ENCODE data around the gene BCAS3.
"Not testable (repeated sequence)": the region's sequence is repeated elsewhere in the genome, so short reads cannot be mapped to it uniquely, and the experiment has no call there.

BCAS3 gene

GRCh38 chr17:60747069-60747808 lies 69.6 kb downstream of the BCAS3 start:
- DNase-seq = no peak

- no peak for DNase-seq
Observed at GRCh38 chr17:60748204-60748603, 70.6 kb downstream of the BCAS3 start.

DNA sequence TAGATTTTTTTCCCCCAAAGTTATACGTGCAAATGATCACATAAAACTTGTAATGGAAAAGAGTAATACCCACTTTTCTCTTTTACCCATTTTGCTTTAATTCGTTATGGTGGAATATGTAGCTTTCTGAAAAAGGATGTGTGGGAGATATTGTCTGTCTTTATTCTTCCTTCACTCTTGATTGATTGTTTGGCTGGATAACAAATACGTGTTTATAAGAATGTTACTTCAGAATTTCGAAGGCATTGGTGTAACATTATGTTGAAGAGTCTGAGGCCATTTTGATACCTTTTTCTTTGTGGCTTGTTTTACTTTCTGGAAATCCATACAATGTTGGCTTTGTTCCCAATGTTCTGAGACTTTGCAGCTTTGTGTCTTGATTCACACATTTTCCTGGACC lies 71.4 kb downstream of the BCAS3 start:
- DNase-seq = no peak

- no peak for DNase-seq
Observed at GRCh38 chr17:60749708-60750107, 72.1 kb downstream of the BCAS3 start.

- DNase-seq = no peak
Observed at GRCh38 chr17:60750640-60751039, 73.0 kb downstream of the BCAS3 start.

DNA sequence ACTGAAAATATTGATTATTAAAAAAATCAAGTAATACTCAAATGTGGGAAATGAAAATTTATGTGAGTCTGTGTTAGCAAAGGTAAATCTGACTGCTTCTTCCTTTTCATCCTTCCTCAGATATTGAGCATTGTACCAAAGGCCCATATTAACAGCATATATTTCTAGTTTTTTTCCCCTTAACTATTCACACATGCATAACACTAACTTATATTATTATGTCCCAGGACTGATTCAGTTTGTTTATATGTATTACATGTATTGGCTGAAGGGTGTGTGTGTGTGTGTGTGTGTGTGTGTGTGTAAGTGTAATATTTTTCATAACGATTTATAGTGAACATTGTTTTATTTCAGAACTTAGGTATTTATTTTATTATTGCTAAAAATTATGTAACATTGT lies 74.2 kb downstream of the BCAS3 start:
- no peak for DNase-seq

GRCh38 chr17:60752873-60753577 lies 75.4 kb downstream of the BCAS3 start:
- no peak for DNase-seq

GRCh38 chr17:60754057-60754604 lies 76.5 kb downstream of the BCAS3 start:
- no peak for DNase-seq

DNA sequence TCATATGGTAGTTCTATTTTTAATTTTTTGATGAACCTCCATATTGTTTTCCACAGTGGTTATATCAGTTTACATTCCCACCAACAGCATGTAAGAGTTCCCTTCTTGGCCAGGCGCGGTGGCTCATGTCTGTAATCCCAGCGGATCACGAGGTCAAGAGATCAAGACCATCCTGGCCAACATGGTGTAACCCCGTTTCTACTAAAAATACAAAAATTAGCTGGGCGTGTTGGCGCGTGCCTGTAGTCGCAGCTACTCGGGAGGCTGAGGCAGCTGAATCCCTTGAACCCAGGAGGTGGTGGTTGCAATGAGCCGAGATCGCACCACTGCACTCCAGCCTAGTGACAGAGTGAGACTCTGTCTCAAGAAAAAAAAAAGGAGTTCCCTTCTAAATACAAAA lies 79.1 kb downstream of the BCAS3 start:
- not testable (repeated sequence) for DNase-seq

DNA sequence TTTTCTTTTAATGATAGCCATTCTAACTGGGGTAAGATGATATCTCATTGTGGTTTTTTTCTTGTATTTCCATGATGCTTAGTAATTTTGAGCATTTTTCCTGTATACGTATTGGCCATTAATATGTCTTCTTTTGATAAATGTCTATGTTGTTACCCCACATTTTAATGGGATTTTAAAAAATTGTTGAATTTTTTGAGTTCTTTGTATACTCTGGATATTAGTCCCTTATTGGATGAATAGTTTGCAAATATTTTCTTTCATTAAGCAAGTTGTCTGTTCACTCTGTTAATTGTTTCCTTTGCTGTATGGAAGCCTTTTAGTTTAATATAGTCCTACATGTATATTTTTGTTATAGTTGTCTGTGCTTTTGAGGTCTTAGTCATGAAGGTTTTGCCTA lies 79.8 kb downstream of the BCAS3 start:
- no peak for DNase-seq

- no peak for DNase-seq
Observed at GRCh38 chr17:60759756-60760155, 82.1 kb downstream of the BCAS3 start.

DNA sequence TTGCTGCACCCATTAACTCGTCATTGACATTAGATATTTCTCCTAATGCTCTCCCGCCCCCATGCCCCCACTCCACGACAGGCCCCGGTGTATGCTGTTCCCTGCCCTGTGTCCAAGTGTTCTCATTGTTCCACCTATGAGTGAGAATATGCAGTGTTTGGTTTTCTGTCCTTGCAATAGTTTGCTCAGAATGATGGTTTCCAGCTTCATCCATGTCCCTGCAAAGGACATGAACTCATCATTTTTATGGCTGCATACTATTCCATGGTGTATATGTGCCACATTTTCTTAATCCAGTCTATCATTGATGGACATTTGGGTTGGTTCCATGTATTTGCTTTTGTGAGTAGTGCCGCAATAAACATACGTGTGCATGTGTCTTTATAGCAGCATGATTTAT lies 83.7 kb downstream of the BCAS3 start:
- DNase-seq = not testable (repeated sequence)

DNA sequence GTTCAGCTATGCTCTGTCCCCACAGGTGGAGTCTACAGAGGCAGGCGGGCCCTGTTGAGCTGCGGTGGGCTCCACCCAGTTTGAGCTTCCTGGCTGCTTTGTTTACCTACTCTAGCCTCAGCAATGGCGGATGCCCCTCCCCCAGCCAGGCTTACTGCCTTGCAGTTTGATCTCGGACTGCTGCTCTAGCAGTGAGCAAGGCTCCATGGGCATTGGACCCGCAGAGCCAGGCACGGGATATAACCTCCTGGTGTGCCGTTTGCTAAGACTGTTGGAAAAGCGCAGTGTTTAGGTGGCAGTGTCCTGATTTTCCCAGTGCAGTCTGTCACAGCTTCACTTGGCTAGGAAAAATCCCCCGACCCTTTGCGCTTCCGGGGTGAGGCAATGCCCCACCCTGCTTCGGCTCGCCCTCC lies 89.1 kb downstream of the BCAS3 start:
- DNase-seq = no peak

DNA sequence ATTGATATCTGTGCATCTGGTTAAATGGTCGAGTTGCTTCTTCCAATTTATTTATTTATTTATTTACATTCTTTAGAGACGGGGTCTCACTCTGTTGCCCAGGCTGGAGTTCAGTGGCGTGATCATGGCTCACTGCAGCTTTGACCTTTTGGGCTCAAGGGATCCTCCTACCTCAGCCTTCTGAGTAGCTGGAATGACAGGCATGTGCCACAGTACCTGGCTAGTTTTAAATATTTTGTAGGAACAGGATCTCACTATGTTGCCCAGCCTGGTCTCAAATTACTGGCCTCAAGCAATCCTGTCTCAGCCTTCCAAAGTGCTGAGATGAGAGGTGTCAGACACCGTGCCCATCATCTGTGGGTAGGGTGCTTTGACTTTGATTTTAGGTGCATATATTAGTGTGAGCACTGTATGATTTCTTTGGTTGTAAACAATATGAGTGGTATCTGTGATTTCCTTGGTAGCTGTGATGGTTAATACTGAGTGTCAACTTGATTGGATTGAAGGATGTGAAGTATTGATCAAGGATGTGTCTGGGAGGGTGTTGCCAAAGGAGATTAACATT lies 90.2 kb downstream of the BCAS3 start:
- no peak for DNase-seq

DNA sequence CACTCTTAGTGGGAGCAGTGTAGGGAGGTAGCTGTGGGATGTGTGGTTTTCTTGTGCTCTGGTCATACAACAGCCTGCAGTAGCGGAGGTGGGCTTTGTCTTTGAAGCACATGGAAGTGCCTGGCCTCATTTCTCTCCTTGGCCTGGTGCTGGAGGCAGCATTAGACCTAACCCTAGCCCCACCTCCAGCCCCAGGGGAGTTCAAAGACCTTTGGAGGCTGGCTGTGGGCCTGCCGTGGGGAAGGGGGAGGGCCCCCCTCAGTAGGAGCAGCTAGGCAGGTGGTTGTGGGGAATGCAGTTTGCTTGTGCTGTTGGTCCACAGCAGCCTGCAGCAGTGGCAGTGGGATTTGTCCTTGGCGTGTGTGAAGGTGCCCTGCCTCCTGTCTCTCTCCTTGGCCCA lies 91.7 kb downstream of the BCAS3 start:
- DNase-seq = no peak

GRCh38 chr17:60770946-60771422 lies 93.3 kb downstream of the BCAS3 start:
- no peak for DNase-seq

GRCh38 chr17:60771621-60772020 lies 94.0 kb downstream of the BCAS3 start:
- not testable (repeated sequence) for DNase-seq

DNA sequence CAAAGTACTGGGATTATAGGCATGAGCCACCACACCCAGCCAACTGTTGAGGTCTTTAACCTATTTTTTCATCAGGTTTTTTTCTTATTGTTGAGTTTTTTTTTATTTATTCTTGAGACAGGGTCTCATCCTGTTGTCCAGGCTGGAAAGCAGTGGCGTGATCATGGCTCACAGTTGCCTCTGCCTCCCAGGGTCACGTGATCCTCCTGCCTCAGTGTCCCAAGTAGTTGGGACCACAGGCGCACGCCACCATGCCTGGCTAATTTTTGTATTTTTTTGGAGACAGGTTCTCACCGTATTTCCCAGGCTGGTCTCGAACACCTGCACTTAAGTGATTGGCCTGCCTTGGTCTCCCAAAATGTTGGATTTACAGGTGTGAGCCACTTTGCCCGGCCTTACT lies 95.9 kb downstream of the BCAS3 start:
- no peak for DNase-seq

DNA sequence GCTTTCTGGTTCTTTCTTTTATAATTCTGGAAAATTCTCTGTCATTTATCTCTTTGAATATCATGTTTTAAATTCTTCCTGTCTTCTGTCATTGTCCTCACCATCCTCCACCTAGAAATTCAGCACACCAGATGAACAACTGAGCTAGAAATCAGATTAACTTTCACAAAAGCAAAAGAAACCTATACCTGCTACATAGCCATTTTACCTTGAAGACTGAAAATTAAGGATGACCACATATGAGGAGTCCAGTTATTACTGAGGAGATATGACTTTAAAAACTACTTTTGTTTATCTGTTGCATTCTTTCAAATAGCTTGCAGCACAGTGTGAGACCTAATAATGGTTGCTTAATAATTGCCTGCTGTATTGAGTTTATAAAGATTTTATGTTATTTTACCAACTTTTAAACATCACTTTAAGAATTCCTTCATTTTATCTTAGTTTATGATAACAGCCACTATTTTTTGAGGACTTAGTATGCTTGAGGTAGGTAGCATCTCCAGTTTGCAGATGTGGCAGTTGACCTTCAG lies 104.3 kb downstream of the BCAS3 start:
- no peak for DNase-seq

DNA sequence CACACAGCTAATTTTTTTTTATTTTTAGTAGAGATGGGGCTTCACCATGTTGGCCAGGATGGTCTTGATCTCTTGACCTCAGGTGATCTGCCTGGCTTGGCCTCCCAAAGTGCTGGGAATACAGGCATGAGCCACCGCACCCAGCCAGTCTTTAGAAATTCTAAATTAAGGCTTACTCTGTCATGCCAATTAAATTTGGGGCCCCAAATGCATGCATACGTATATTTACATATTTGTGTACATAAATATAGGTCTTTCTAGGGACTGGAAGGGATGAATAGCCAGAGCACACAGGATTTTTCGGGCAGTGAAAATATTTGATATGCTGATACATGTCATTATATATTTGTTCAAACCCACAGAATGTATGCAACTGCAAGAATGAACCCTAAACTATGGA lies 105.1 kb downstream of the BCAS3 start:
- no peak for DNase-seq

DNA sequence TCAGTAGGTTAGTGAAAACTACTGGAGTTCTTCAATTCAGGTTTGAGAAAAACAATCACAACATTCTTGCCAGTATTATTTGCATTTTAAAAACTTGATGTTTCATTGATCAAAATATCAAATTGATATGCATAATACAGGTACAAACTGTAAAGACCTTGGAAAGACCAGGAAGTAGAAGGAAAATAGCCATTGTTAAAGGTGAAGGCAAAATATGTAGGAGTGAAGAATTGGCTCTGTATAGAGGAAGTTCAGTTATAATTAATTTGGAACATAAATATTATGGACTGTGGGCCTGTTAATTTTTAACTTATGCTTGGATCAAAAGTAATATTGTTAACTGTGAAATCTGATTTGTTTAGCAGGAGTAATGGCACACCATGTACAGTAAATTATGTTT lies 112.6 kb downstream of the BCAS3 start:
- no peak for DNase-seq

DNA sequence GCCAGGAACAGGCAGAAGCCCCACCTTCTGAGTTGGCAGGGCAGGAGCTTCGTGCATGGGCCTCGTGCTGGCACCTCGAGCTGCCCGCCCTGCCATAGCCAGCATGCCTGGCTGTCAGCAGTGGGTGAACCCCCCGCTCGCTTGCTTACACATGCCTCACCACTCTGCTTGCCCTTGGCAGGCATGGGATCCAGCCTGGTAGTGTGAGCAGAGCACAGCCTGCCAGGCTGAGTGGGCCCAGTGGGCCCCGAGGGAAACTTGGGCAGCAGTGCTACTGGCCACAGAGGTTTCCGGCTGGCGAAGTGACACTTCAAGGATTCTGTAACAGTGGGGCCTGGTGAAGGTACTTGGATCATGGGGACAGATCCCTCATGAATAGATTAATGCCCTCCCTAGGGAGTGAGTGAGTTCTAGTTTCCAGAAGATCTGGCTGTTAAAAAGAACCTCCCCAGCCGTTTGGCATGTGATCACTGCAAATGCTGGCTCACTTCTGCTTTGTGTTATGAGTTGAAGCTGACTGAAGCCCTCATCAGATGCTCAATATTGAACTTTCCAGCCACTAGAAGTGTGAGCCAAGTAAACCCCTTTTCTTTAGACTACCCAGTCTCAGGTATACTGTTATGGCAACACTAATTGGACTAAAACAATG lies 114.7 kb downstream of the BCAS3 start:
- DNase-seq = no peak

GRCh38 chr17:60798576-60798975 lies 120.9 kb downstream of the BCAS3 start:
- no peak for DNase-seq
